Measurements from ENCODE around the gene CNOT3.

The CNOT3 gene

DNA sequence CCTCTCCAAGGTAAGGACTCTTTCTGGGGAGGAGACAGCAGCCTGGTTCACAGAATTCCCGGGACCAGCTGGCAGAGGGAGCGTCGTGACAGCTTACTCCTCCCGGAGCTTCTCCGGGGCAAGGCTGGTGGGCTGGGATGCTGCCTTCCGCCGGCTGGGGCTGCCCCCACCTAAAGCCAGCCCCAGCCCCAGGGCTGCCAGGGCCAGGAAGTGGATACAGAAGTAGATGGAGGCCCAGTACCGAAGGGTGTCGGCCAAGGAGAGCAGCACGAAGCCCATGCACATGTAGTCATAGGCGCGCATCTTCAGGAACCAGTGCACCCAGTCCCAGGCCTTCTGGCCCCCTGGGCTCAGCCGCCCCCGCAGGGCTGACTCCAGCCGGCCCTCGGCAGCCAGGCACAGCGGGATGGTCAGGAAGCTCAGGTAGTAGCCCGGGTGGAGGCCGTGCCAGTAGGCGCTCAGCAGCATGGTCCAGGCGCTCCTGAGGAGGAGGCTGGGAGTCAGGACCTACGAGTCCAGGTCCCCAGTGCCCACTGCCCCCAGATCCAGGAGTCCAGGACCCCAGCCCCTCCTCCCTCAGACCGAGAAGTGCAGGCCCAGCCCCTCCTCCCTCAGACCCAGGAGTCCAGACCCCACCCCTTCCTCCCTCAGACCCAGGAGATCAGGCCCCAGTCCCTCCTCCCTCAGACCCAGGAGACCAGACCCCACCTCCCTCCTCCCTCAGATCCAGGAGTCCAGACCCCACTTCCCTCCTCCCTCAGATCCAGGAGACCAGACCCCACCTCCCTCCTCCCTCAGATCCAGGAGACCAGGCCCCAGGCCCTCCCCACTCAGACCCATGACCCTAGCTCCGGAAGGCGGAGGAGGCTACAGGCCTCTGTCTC is 36.6 kb downstream of the CNOT3 start:
- Histone ChIP-seq H3K4me3 (ENCODE audit: severe bottlenecking) (no peak overlapping the region), H3K27me3 (ENCODE audit: insufficient read depth, poor library complexity, severe bottlenecking) (no peaks in the 10 kb centered on the region), H3K36me3 (ENCODE audit: low read depth) (peaks cover 25% of the 10 kb centered on the region), H3K27ac (ENCODE audit: poor library complexity, severe bottlenecking) (no peak overlapping the region), H3K9me3 (ENCODE audit: severe bottlenecking) (no peaks in the 10 kb centered on the region), H3K4me1 (ENCODE audit: insufficient read depth, poor library complexity, severe bottlenecking) (no peaks in the 10 kb centered on the region)
- DNase-seq (ENCODE audit: low spot score) (no peak), ATAC-seq (ENCODE audit: low read depth) (no peak)
- no peak for TF ChIP-seq CTCF (IDR thresholded peaks at IDR 0.05; ENCODE audit: poor library complexity, severe bottlenecking)

DNA sequence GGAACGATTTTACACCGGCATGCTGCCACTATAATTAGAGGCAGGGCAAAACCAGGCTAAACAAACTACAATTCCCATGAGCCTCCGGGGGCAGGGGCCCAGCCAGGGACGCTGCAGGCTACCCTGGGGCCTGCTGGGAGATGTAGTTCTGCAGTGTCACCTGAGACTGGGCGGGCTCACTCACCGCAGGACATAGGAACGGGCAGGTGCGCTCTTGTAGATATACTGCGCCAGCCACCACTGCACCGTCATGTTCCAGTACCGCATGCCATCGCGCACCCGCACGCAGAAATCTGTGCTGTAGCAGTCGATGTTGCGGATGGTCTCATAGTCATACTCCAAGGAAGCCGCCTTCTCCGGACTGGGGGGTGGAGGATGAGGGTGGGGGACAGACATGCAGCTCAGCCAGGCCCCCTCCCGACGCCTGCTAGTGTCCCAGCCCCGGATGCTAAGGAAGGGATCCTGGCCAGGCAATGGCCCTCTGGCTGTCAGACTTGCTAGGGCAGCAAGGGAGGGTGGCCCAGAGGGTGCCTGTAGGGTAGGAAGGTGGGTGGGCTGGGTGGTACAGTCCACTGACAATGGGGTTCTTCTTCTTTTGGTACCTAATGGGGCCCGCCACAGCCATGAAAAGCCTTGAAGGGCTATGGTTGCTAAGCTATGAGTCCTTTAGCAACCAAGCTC is 41.2 kb downstream of the CNOT3 start:
- no peak for DNase-seq (ENCODE audit: low spot score)
- no peaks in the 10 kb centered on the region for H3K9me3 ChIP-seq (ENCODE audit: severe bottlenecking)
- no peaks in the 10 kb centered on the region for H3K27me3 ChIP-seq (ENCODE audit: insufficient read depth, poor library complexity, severe bottlenecking)
- peak; percentile 63; the same call in 1 of the 3 replicates for ATAC-seq (ENCODE audit: low read depth)
- no peaks in the 10 kb centered on the region for H3K4me1 ChIP-seq (ENCODE audit: insufficient read depth, poor library complexity, severe bottlenecking)
- H3K4me3 ChIP-seq (ENCODE audit: severe bottlenecking), result no peak overlapping the region
- TF ChIP-seq CTCF (IDR thresholded peaks at IDR 0.05; ENCODE audit: poor library complexity, severe bottlenecking), result no peak
- H3K27ac ChIP-seq (ENCODE audit: poor library complexity, severe bottlenecking), result no peak overlapping the region
- H3K36me3 ChIP-seq (ENCODE audit: low read depth), result peaks cover 21% of the 10 kb centered on the region

DNA sequence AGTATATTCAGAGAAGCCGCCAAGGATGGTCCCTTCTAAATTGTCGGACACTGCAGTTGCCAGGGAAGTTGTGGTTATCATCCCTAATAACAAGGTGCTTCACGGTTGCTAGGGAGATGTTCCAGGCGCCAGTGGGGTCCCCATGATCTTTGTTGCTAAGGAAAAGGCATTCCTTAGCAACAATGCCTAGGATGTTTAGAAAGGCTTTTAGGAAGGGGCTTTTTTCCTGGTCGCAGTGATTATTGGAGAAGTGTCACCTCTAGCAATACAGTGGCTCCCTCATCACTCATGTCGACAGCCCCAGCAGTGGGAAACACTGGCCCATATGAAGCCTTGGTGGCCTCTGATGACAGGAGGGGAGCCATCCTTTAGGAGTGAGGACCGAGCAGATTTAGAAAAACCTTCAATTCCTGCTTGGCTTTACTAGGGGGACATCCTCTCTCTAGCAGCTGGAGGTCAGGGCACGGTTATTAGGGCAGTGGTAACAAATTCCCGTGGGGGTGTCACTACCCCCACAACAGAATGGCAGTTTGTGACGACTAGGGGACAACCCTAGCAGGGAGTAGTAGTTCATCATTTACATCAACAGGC is 41.8 kb downstream of the CNOT3 start:
- ATAC-seq (ENCODE audit: low read depth) (no peak), DNase-seq (ENCODE audit: low spot score) (no peak)
- Histone ChIP-seq H3K9me3 (ENCODE audit: severe bottlenecking) (no peaks in the 10 kb centered on the region), H3K27ac (ENCODE audit: poor library complexity, severe bottlenecking) (no peak overlapping the region), H3K4me3 (ENCODE audit: severe bottlenecking) (no peak overlapping the region), H3K27me3 (ENCODE audit: insufficient read depth, poor library complexity, severe bottlenecking) (no peaks in the 10 kb centered on the region), H3K36me3 (ENCODE audit: low read depth) (peaks cover 21% of the 10 kb centered on the region), H3K4me1 (ENCODE audit: insufficient read depth, poor library complexity, severe bottlenecking) (no peaks in the 10 kb centered on the region)
- TF ChIP-seq CTCF (IDR thresholded peaks at IDR 0.05; ENCODE audit: poor library complexity, severe bottlenecking), result no peak

- Histone ChIP-seq H3K27ac (ENCODE audit: poor library complexity, severe bottlenecking) (no peak overlapping the region), H3K4me3 (ENCODE audit: severe bottlenecking) (no peak overlapping the region), H3K27me3 (ENCODE audit: insufficient read depth, poor library complexity, severe bottlenecking) (no peaks in the 10 kb centered on the region), H3K4me1 (ENCODE audit: insufficient read depth, poor library complexity, severe bottlenecking) (no peaks in the 10 kb centered on the region), H3K9me3 (ENCODE audit: severe bottlenecking) (no peaks in the 10 kb centered on the region), H3K36me3 (ENCODE audit: low read depth) (peaks cover 21% of the 10 kb centered on the region)
- DNase-seq (ENCODE audit: low spot score) (no peak), ATAC-seq (ENCODE audit: low read depth) (peak; percentile 76)
- TF ChIP-seq CTCF (IDR thresholded peaks at IDR 0.05; ENCODE audit: poor library complexity, severe bottlenecking), result peak; percentile 41
Measured at GRCh38 chr19:54179921-54180461, 42.4 kb downstream of the CNOT3 start.
